ENCODE data around the gene C5. TPM values are rescaled to one million over a fixed set of nuclear protein-coding genes. Genes with fewer than 3 reads are reported as not detected.
"Not testable (repeated sequence)": the region's sequence is repeated elsewhere in the genome, so short reads cannot be mapped to it uniquely, and the experiment has no call there.

C5 gene
- total RNA-seq, 1 donor from 2014 or later, result 37.8 TPM

GRCh38 chr9:121038362-121038761, 11.7 kb downstream of the C5 start:
- no peak for TF ChIP-seq CTCF (IDR thresholded peaks at IDR 0.05)
- DNase-seq (no peak), ATAC-seq (no peak)
- no peaks in the 10 kb centered on the region for H3K4me1 ChIP-seq
- H3K4me3 ChIP-seq, result no peak overlapping the region
- intact Hi-C loops (cut with DNase I), result no loop called here
- H3K36me3 ChIP-seq, result no peaks in the 10 kb centered on the region
- H3K27me3 ChIP-seq, result no peaks in the 10 kb centered on the region
- H3K27ac ChIP-seq, result no peak overlapping the region
- H3K9me3 ChIP-seq, result no peaks in the 10 kb centered on the region

GRCh38 chr9:121035717-121036116, 14.4 kb downstream of the C5 start:
- H3K9me3 ChIP-seq; H3K4me1 ChIP-seq; H3K36me3 ChIP-seq; H3K27ac ChIP-seq; ATAC-seq; DNase-seq; intact Hi-C loops (cut with DNase I); H3K4me3 ChIP-seq; H3K27me3 ChIP-seq: not testable (repeated sequence)

GRCh38 chr9:121034529-121034928, 15.5 kb downstream of the C5 start:
- H3K4me3 ChIP-seq, result no peak overlapping the region
- intact Hi-C loops (cut with DNase I), result no loop called here
- no peak for TF ChIP-seq CTCF (IDR thresholded peaks at IDR 0.05)
- H3K4me1 ChIP-seq, result no peaks in the 10 kb centered on the region
- no peaks in the 10 kb centered on the region for H3K36me3 ChIP-seq
- no peak for ATAC-seq
- no peak for DNase-seq
- no peak overlapping the region for H3K27ac ChIP-seq
- no peaks in the 10 kb centered on the region for H3K9me3 ChIP-seq
- no peaks in the 10 kb centered on the region for H3K27me3 ChIP-seq

- no peak for TF ChIP-seq CTCF (IDR thresholded peaks at IDR 0.05)
- intact Hi-C loops (cut with DNase I), result no loop called here
- H3K27me3 ChIP-seq, result no peaks in the 10 kb centered on the region
- no peak for ATAC-seq
- H3K4me3 ChIP-seq, result no peak overlapping the region
- H3K27ac ChIP-seq, result no peak overlapping the region
- no peaks in the 10 kb centered on the region for H3K4me1 ChIP-seq
- H3K9me3 ChIP-seq, result no peaks in the 10 kb centered on the region
- DNase-seq, result no peak
- H3K36me3 ChIP-seq, result no peaks in the 10 kb centered on the region
Measured at GRCh38 chr9:121029469-121029868, 20.6 kb downstream of the C5 start.

- H3K27ac ChIP-seq; H3K9me3 ChIP-seq; H3K36me3 ChIP-seq; ATAC-seq; H3K4me3 ChIP-seq; DNase-seq; H3K4me1 ChIP-seq; intact Hi-C loops (cut with DNase I); H3K27me3 ChIP-seq: not testable (repeated sequence)
Measured at GRCh38 chr9:121028285-121028684, 21.8 kb downstream of the C5 start.

GRCh38 chr9:121026768-121027167, 23.3 kb downstream of the C5 start:
- no peak overlapping the region for H3K27ac ChIP-seq
- DNase-seq (no peak), ATAC-seq (no peak)
- intact Hi-C loops (cut with DNase I), result no loop called here
- H3K9me3 ChIP-seq, result no peaks in the 10 kb centered on the region
- H3K27me3 ChIP-seq, result no peaks in the 10 kb centered on the region
- H3K36me3 ChIP-seq, result no peaks in the 10 kb centered on the region
- H3K4me1 ChIP-seq, result no peaks in the 10 kb centered on the region
- no peak for TF ChIP-seq CTCF (IDR thresholded peaks at IDR 0.05)
- no peak overlapping the region for H3K4me3 ChIP-seq

GRCh38 chr9:121026260-121026691, 23.8 kb downstream of the C5 start:
- no peak for TF ChIP-seq CTCF (IDR thresholded peaks at IDR 0.05)
- H3K4me1 ChIP-seq, result no peaks in the 10 kb centered on the region
- H3K9me3 ChIP-seq, result no peaks in the 10 kb centered on the region
- no peak overlapping the region for H3K27ac ChIP-seq
- no peaks in the 10 kb centered on the region for H3K27me3 ChIP-seq
- intact Hi-C loops (cut with DNase I), result no loop called here
- H3K36me3 ChIP-seq, result no peaks in the 10 kb centered on the region
- no peak for DNase-seq
- no peak overlapping the region for H3K4me3 ChIP-seq
- no peak for ATAC-seq

Measured in upper lobe of right lung (tissue), 1 donor.